Stimulated activated CD4-positive, alpha-beta T cell treated with anti-CD3 and anti-CD28 coated beads, Interleukin-4, amount 100 ng/mL, for 1 hour (primary cell): ENCODE data around the gene LRRC4C.
"Not testable (repeated sequence)": the region's sequence is repeated elsewhere in the genome, so short reads cannot be mapped to it uniquely, and the experiment has no call there.

ENCODE experiments used
- DNase-seq: peaks from one replicate; pipeline ENCODE4 v3.0.0-alpha.2; 2020

Gene LRRC4C

GRCh38 chr11:40203606-40204005 lies 1255.8 kb downstream of the LRRC4C start:
- no peak for DNase-seq

GRCh38 chr11:40202589-40203270 lies 1256.7 kb downstream of the LRRC4C start:
- no peak for DNase-seq

- DNase-seq: not testable (repeated sequence)
These were observed 1266.9 kb downstream of the LRRC4C start for GRCh38 chr11:40192590-40192989.

- no peak for DNase-seq
These were observed 1269.2 kb downstream of the LRRC4C start for GRCh38 chr11:40190294-40190693.

GRCh38 chr11:40188848-40189247 lies 1270.6 kb downstream of the LRRC4C start:
- no peak for DNase-seq

GRCh38 chr11:40187295-40187694 lies 1272.2 kb downstream of the LRRC4C start:
- no peak for DNase-seq

GRCh38 chr11:40186437-40187263 lies 1272.8 kb downstream of the LRRC4C start:
- no peak for DNase-seq

- no peak for DNase-seq
These were observed 1273.7 kb downstream of the LRRC4C start for GRCh38 chr11:40185793-40186192.

GRCh38 chr11:40183073-40184064 lies 1276.1 kb downstream of the LRRC4C start:
- DNase-seq: no peak

GRCh38 chr11:40179541-40179940 lies 1279.9 kb downstream of the LRRC4C start:
- no peak for DNase-seq

- no peak for DNase-seq
These were observed 1281.0 kb downstream of the LRRC4C start for GRCh38 chr11:40178470-40178869.

GRCh38 chr11:40175980-40176379 lies 1283.5 kb downstream of the LRRC4C start:
- DNase-seq: no peak

- DNase-seq: no peak
These were observed 1289.4 kb downstream of the LRRC4C start for GRCh38 chr11:40170078-40170477.

GRCh38 chr11:40168414-40168813 lies 1291.0 kb downstream of the LRRC4C start:
- DNase-seq: no peak

GRCh38 chr11:40167805-40168204 lies 1291.6 kb downstream of the LRRC4C start:
- not testable (repeated sequence) for DNase-seq

GRCh38 chr11:40166892-40167291 lies 1292.6 kb downstream of the LRRC4C start:
- no peak for DNase-seq

- no peak for DNase-seq
These were observed 1296.3 kb downstream of the LRRC4C start for GRCh38 chr11:40162901-40163883.

GRCh38 chr11:40161854-40162410 lies 1297.5 kb downstream of the LRRC4C start:
- no peak for DNase-seq

- no peak for DNase-seq
These were observed 1299.0 kb downstream of the LRRC4C start for GRCh38 chr11:40160418-40160817.

GRCh38 chr11:40149721-40150120 lies 1309.7 kb downstream of the LRRC4C start:
- no peak for DNase-seq

GRCh38 chr11:40140560-40140959 lies 1318.9 kb downstream of the LRRC4C start:
- no peak for DNase-seq
